NCI-H748 treated with DMSO at 0.1 percent for 48 hours (cell line): ENCODE data around the gene DNMT3B.

ENCODE experiments used
- DNase-seq: peaks from one replicate; lab custom pipeline; 2025; lab: John Stamatoyannopoulos, UW

DNMT3B gene

DNA sequence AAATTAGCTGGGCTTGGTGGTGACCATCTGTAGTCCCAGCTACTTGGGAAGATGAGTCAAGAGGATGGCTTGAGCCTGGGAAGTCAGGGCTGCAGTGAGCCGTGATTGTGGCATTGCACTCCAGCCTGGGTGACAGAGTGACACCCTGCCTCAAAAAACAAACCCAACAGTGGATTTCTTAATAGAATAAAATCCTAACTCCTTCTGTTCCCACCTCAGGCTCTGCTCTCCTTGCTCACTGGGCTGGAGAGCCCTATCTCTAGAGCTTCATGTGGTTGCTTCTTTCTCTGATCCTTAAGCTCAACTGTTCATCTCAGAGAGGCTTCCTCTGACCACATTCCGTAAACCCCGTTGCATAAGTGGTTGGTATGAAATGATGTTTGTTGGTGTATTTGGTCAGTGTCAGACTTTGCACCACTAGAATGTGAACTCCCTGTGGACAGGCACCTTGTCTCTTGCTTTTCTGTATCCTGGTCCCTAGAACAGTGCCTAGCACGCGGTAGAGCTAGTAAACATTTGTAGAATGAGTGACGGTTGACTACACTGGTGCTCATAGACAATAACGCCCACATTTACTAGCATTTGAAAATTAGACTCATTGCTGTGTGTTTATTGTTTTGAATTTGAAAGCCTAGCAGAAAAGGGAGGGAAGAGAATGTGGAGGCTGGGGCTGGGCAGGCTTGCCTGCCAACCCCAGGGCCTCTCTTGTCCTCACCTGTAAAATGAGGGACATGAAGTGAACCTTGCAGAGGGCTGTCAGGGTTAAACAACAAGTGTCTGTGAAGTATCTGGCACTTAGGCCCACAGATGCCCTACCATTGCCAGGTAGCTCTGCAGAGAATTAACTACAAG is 61.8 kb downstream of the DNMT3B start:
- DNase-seq: no peak

DNA sequence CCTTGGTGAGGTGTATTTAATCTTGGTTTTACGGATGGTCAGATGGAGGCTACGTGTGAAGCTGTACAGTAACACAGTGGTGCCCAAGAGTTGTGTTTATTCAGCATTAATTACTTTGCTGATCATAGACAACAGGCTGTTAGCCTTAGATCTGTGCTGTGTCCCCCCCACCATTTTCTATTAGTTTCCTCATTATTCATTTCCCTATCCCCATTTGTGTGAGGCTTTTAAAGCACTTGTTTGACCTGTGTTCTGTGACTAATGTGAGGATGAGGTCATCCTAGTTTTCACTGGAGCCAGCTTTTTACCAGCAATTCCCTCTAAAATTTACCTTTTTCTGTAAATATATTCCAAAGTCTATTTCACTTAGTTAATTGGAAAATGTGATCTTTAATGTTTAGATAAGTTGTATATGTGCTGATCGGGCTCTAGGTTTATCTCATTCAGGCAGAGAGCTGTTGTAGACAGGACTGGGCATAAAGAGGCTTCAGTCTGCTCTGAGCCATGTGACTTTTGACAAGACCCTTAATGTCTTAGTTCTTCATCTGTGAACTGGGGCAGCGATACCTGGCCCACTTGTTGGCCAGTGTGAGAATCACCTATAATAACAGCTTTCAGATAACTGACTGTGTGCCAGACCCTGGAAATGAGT is 66.0 kb downstream of the DNMT3B start:
- DNase-seq: no peak

DNA sequence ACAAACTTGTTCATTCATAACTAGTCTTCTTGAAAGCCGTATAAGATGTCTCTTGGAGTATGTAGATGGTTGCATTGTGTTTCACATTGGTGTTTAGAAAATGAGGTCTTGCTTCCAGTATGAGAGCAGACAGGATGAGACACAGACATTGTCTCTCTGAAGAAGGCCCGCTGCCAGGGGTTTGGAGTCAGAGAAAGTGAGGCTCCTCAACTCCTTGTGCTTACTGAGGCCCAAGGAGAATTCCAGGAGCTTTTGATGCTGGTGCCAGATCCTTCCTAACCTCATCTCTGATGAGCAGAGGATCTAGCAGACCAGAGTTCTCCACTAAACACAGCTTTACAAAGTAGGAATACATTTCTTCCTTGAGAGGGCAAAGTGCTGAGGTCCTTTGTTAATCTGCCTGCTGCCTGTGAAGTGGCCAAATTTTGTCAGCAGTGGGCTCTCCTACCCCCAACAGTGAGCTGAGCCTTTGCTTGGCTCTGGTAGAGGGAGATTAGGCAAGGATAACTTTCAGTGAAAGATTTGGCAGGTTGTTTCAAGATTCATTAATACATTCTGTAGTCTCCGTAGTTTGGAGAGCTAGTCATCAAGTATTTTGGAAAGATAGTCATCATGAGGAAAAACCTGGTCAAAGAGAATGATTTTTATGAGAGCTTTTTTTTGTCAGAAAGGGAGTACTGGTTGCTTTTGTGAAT is 67.3 kb downstream of the DNMT3B start:
- DNase-seq: no peak

DNA sequence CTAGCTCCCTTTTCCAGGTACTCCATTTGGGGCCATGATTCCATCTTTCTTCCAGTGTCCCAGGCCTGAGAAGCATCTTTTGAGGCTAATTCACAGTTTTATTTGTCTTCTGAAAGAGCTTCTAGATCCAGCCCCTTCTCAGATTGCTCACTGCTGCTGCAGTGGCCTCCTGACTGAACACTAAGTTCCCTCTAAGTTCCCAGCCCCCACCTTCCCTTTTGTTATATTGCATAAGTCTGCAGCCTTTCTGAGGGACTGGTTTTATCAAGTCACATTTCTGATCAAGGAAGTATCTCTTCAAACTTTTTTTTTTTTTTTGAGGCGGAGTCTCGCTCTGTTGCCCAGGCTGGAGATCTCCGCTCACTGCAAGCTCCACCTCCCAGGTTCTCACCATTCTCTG is 68.3 kb downstream of the DNMT3B start:
- DNase-seq: no peak

DNA sequence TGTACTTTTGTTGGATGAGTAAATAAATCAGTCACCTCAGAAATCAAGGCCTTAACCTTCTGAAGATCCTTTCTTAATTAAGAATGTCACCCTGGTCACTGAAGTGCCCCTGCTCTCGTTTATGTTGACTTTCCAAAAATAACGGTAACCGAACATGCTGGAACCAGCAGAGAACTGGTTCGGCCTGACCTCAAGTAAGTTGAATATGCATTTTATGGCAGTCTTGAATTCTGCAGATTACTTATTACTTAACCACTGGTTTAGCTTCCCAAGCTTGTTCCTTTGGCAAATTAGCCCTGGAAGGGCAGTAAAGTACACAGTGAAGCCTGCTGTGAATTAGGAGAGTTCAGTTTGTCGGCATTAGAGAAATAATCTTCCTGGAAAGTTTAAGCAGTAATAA is 69.8 kb downstream of the DNMT3B start:
- DNase-seq: no peak

DNA sequence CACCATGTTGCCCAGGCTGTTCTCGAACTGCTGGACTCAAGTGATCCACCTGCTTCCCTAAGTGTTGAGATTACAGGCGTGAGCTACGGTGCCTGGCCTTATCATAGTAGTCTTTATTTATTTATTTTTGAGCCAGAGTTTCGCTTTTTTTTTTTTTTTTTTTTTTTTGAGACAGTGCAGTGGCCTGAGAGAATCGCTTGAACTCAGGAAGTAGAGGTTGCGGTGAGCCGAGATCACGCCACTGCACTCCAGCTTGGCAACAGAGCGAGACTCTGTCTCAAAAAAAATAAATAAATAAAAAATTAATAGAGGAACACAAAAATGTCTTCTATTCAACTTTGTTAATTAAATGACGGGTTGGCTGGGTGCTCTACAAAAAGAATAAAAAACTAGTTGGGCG is 70.5 kb downstream of the DNMT3B start:
- no peak for DNase-seq

DNA sequence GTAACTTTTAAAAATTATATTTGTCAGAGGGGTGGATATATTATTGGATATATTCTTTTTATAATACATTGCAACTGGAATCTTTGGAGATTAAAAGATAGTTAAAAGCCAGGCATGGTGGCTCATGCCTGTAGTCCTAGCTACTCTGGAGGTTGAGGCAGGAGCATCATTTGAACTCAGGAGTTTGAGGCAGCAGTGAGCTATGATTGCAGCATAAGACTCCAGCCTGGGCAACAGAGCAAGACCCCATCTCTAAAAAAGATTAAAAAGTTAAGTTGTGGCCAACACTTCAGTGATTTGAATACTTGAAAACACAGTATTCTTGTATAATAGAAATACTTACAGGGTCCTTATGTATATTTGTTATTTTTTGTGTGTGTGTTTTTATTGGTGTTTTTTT is 72.8 kb downstream of the DNMT3B start:
- DNase-seq: no peak

DNA sequence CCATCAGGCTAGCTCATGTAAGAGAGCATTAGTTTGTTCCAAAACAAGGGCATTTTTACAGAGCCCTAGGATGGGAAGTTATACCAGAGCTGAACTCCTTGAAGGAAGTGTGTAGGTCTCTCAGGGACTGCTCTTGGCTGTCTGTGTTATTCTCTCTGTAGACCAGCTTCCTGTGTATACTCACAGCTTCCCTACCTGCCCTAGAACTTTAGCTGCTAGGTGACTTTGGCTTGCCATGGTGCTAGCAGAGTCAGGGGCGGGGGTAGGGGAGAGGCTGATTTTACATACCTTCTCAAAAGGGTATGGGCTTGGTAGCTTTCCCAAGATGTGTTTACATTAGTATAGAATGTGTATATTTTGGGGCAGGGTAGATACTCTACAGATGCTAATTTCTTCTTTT is 75.0 kb downstream of the DNMT3B start:
- no peak for DNase-seq

DNA sequence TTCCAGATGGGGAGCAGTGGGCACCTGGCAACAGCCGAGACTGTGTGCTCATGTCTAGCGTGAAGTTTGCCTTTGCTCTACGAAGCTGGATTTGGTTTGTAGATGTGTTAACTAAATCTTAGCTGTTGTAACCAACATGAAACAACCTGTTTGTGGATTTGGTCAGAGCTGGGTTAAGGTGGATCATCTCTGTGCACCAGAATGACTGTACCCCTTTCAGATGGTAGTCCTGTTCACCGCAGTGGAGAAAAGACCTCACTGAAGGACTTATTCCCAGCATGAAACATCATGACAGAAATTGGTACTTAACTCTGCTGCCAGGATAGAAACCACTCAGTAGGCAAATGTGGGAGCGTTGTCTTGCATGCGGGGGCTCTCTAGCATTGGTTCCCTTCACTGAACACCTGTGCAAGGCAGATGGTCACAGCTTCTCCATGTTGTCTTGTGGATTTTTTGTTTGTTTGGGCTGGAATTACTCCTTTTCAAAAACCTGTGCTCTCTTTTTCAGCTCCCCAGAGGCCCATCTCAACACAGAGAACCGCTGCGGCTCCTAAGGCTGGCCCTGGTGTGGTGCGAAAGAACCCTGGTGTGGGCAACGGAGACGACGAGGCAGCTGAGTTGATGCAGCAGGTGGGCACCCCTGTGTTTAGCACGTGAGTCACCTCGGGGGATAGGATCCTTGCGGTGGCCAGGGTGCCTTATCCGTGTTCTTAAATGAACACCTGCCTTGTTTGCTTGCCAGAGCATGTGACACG is 77.2 kb downstream of the DNMT3B start:
- DNase-seq: no peak

DNA sequence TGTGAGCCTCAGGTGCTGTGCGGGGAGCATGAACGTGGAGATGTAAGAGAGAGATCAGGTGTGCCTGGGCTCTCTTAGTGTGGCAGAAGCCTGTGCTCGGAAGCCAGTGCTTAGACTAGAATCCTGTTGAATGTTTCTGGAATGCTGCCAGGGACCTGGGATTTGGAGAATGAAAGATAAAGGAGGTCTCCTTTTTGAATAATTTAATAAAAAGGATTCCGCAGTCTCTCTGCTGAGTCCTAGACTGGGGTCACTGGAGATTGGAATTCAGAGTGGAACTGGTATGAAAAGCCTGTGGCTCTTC is 77.7 kb downstream of the DNMT3B start:
- no peak for DNase-seq

DNA sequence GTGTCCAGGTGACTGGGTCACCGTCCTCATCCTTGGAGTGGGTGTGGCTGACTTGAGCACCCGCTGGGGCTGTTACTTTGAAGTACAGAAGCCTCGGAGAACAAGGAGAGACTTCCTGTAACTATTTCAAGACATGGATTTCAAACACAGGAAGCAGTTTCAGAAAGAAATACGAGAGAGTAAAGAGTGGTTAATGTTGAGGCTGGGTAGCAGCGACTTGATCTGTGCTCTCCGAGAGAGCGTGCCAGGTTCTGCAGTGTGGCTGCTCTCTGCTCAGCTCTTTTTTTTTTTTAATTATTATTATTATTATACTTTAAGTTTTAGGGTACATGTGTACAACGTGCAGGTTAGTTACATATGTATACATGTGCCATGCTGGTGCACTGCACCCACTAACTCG is 79.0 kb downstream of the DNMT3B start:
- no peak for DNase-seq

DNA sequence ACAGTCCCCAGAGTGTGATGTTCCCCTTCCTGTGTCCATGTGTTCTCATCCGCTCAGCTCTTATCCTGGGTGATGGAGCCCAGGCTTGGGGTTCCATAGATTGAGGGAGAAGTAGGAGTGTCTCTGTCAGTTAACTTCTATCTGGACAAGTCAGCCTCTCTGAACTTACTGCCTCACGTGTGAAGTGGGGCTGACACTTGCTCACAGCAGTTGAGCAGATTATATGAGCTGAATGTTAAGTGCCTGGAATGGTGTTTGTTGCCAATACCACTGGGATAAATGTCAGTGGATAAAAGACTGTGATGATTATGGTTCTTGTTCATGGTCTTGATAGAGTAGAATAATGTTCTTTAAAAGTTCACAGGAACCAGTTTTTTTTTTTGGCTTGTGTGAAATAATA is 79.4 kb downstream of the DNMT3B start:
- no peak for DNase-seq

DNA sequence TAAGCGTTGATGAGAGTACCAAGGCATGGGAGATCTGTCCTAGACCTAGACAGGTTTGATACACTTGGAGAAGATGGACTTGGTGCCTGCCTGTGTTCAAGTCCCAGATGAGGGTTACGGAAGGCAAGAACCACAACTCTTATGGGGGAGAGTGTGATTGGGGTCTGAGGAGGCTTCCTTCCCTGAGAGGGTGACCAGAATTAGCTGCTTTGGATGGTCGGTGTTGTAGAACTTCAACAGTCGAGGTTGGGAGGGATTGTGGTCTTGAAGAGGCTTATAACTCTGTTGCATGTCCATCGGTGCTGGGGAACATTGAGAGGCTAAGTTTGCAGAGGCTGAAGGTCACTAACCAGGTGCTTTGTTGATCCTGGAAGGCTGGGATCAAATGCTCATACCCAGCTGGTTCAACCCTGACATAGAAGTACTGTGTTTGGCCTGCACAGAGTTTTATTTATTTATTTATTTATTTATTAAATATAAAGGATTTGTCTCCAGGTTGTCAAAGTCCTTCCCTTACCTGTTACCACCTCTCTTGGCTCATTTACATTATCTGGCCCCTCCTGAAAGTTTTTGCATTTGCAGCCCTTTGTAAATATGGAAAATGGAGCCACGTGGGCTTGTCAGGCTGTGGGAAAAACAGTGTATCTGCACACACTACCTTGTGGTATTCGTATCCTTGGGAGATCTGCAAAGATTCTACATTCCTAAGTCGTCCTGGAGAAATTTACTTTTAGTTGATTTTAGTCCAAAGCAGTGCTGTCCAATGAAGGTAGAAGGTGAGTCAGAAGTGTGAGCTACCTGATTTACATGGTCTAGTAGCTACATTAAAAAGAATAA is 80.7 kb downstream of the DNMT3B start:
- no peak for DNase-seq

DNA sequence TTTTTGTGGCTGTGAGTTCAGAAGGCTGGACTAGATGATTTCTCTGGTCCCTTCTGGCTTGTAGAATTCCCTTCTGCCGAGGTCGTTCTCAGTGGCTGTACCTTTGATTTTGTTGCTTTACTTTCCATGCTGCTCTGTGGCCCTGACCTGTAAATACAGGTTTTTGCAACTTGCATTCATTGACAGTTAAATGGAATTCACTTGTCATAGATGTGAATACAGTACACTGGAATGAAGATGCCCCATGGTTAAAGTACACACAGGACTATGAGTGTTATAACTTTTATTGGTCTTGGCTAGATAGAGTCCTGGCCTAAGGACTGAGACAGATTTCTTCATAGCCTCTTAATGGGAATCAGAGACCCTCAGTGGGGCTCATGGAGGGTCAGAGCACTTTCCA is 83.6 kb downstream of the DNMT3B start:
- no peak for DNase-seq

DNA sequence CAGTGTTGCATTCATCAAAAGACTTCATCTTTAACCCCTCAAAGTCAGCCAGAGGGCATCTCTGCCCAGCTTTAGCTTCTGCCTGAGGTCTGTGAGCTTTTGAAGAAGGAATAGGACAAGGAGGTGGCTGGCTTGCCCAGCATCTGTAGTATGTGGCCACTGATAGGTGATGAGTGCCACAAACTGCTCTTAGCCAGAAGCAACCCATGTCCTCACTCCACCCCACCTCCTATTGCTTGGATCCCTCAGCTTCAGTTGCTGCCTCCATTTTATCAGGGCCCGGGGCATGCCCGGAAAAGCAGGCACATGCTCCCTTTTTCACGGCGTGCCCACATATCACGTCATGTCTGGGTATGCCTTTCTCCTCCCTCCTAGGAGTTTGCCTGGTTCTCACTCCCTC is 84.7 kb downstream of the DNMT3B start:
- DNase-seq: no peak

DNA sequence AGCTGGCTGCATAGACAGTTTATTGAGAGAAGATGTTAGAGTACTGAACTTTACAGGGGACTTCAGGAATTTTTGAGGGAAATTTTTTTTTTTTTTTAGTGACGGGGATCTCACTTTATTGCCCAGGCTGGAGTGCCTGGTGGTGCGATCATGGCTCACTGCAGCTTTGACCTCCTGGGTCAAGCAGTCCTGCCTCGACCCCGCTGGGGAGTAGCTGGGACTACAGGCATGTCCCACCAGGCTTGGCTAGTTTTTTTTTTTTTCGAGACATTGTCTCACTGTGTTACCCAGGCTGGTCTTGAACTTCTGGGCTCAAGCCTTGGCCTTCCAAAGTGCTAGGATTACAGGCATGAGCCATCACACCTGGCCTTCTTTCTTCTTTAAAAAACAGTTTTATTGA is 85.8 kb downstream of the DNMT3B start:
- no peak for DNase-seq

DNA sequence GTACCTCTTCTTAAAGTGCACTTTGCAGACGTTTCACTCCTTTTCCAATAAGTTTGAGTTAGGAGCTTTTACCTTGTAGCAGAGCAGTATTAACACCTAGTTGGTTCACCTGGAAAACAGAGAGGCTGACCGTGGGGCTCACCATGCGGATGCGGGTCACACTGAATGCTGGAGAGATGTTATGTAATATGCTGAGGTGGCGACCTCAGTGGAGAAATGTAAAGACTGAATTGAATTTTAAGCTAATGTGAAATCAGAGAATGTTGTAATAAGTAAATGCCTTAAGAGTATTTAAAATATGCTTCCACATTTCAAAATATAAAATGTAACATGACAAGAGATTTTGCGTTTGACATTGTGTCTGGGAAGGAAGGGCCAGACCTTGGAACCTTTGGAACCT is 86.7 kb downstream of the DNMT3B start:
- no peak for DNase-seq

DNA sequence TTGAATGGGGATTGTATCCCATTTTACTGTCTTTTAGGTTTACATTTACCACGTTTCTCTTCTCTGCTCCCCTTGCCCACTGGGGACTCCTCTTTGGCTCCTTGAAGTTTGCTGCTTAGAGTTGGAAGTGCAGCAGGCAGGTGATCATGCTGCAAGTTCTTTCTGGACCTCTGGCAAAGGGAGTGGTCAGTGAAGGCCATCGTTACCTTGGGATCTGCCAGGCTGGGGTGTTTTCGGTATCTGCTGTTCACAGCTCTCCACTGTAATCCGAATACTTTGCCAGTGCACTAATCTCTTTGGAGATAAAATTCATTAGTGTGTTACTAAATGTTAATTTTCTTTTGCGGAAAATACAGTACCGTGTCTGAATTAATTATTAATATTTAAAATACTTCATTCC is 87.4 kb downstream of the DNMT3B start:
- no peak for DNase-seq

DNA sequence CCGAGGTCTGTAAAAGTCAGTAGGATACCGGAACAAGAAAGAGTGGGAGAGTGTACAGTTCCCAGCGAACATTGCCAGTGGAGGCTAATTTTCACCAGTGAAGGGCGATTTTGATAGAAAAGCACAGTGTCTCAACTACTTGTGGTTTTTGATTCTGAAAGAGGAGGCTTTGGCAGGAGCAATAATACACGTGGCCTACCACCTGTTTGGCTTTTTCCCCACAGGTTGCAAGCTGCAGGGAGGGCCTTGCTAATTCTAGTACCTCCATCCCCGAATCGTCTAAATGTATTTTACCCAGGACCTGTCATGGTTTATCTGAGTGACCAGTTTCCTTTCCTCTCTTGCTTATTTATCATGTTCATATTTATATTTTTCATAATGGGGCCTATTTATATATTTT is 93.2 kb downstream of the DNMT3B start:
- no peak for DNase-seq

DNA sequence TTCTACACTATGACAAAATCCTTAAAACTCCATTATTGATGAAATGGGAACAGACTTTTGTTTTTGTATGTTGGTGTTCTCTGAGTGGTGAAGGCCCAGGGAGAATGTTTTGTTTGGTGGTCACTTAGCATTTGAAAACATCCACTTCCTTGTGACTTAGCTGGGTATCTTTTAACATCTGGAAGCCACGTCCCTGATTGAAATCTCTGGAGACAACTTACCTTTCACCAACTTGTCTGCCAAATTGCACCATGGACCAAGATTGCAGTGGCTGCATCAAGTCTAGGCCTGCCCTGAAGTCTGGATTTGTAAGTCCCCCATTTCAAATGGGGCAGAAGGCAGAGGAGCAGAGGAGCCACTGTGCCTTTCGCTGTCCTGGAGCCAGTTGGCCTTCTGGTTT is 96.0 kb downstream of the DNMT3B start:
- DNase-seq: no peak
